ENCODE measurements around the gene EPX. TPM values are rescaled to one million over a fixed set of nuclear protein-coding genes. Genes with fewer than 3 reads are reported as not detected.

The EPX gene
- total and polyA plus RNA-seq, 2 of the 4 experiments (the other 2 are of a cell fraction) = not detected

- Histone ChIP-seq H3K27ac (ENCODE audit: insufficient read depth, low read length) (no peak overlapping the region), H3K4me2 (ENCODE audit: low read depth, low read length) (no peak overlapping the region), H3K36me3 (ENCODE audit: control insufficient read depth, insufficient read depth, low read length) (no peaks in the 10 kb centered on the region), H2BK120ac (ENCODE audit: low read depth, low read length) (no peak overlapping the region), H4K91ac (ENCODE audit: insufficient read depth, low read depth, low read length) (no peak overlapping the region), H3K79me1 (ENCODE audit: low read depth in 1 of 2, low read length in 2 of 2) (no peaks in the 10 kb centered on the region), H4K5ac (ENCODE audit: low read depth, low read length) (no peak overlapping the region), H3K23ac (ENCODE audit: low read depth, low read length) (no peak overlapping the region), H2BK5ac (ENCODE audit: low read depth, low read length, poor library complexity, severe bottlenecking) (no peak overlapping the region), H3K9ac (ENCODE audit: low read depth, low read length) (no peak overlapping the region), H3K56ac (ENCODE audit: extremely low read depth, insufficient read depth, low read length) (no peak overlapping the region), H4K20me1 (ENCODE audit: insufficient read depth, low read length) (no peaks in the 10 kb centered on the region), H3K9me1 (ENCODE audit: insufficient read depth, low read length) (no peaks in the 10 kb centered on the region), H3K14ac (replicated peaks; ENCODE audit: low read depth, low read length) (no peak overlapping the region), H3K9me3 (ENCODE audit: control insufficient read depth, insufficient read depth, low read length) (no peaks in the 10 kb centered on the region), H2AK9ac (replicated peaks; ENCODE audit: low read depth, low read length, poor library complexity) (no peak overlapping the region), H3K18ac (ENCODE audit: low read depth, low read length) (no peak overlapping the region), H3K27me3 (ENCODE audit: control insufficient read depth, insufficient read depth, low read length) (peaks cover 9% of the 10 kb centered on the region), H3K4me3 (ENCODE audit: insufficient read depth, low read depth, low read length) (no peak overlapping the region), H3K4me1 (ENCODE audit: control insufficient read depth, insufficient read depth, low read length) (no peaks in the 10 kb centered on the region), H2AK5ac (ENCODE audit: low read depth, low read length) (no peak overlapping the region), H2BK15ac (ENCODE audit: low read depth, low read length) (no peak overlapping the region), H4K8ac (ENCODE audit: low read depth in 2 of 2, low read length in 2 of 2) (no peak overlapping the region), H2BK20ac (ENCODE audit: low read depth, low read length) (no peak overlapping the region), H3K4ac (ENCODE audit: low read depth, low read length) (no peak overlapping the region), H2AFZ (replicated peaks; ENCODE audit: low read length, poor library complexity) (no peak overlapping the region)
- BruUV-seq (replicated peaks) = no TSS peak
- no peak for TF ChIP-seq POLR2A (IDR thresholded peaks at IDR 0.05; ENCODE audit: low read depth, low read length)
- TF ChIP-seq USF2 (IDR thresholded peaks at IDR 0.05; ENCODE audit: low read depth, low read length) = no peak
- TF ChIP-seq FOS (IDR thresholded peaks at IDR 0.05; ENCODE audit: low read depth, low read length) = no peak
- no peak for TF ChIP-seq CHD1 (IDR thresholded peaks at IDR 0.05; ENCODE audit: low read depth, low read length)
- TF ChIP-seq ELK1 (IDR thresholded peaks at IDR 0.05; ENCODE audit: borderline replicate concordance, low read depth, low read length) = no peak
- no peak for TF ChIP-seq RCOR1 (IDR thresholded peaks at IDR 0.05; ENCODE audit: insufficient replicate concordance, low read length)
- TF ChIP-seq MAFK (IDR thresholded peaks at IDR 0.05; ENCODE audit: low read depth, low read length) = no peak
- TF ChIP-seq CEBPB (IDR thresholded peaks at IDR 0.05; ENCODE audit: low read depth, low read length) = no peak
- TF ChIP-seq NFE2L2 (IDR thresholded peaks at IDR 0.05; ENCODE audit: low read depth, low read length) = no peak
- TF ChIP-seq RAD21 (IDR thresholded peaks at IDR 0.05; ENCODE audit: low read length) = no peak
- ChIA-PET POLR2A (ENCODE audit: unreplicated experiment) (no interaction called here), CTCF (no interaction called here)
- in situ Hi-C loops (cut with MboI; ENCODE audit: low sequenced_read_pairs) (no loop called here), intact Hi-C loops (cut with micrococcal nuclease) (no loop called here), dilution Hi-C loops (cut with HindIII; ENCODE audit: low sequenced_read_pairs, unreplicated experiment) (no loop called here)
- no peak for ATAC-seq (ENCODE audit: low read depth)
- no peak for DNase-seq
- WGBS, 2 experiments (ENCODE audit: extremely low coverage in 2 of 2, insufficient read length in 1 of 2) = no CpG with 5 or more reads among the region's 4 CpGs
Observed at GRCh38 chr17:58183514-58183913, 9.0 kb upstream of the EPX start.
